Right lobe of liver (tissue), 6 donors: ENCODE measurements around the gene ZBTB2. TPM values are rescaled to one million over a fixed set of nuclear protein-coding genes. Genes with fewer than 3 reads are reported as not detected.

Experiments used
- ATAC-seq, 4 donors: fragments of 200-7000 bp; cut with Tn5 transposase; one replicate each; pipeline ENCODE4 v1.9.1; 2020; ENCODE audit warnings: mild to moderate bottlenecking in 4 of 4, moderate library complexity in 4 of 4
- DNase-seq, 3 donors: peaks; one replicate each; pipeline ENCODE4 v3.0.0-alpha.2; 2020
- H3K27ac ChIP-seq, 3 donors: fragments of 200-600 bp; one replicate each; pipeline ENCODE4 v1.8.0; 2022
- H3K27me3 ChIP-seq, 2 donors: fragments of 200-600 bp; one replicate each; pipeline ENCODE4 v1.8.0; 2022
- H3K36me3 ChIP-seq, 4 donors: fragments of 200-600 bp; sonication (generic) in 1 of 4; one replicate each; pipeline versions ENCODE4 v1.5.1 to v1.8.0; 2017 to 2022; ENCODE audit warnings: control low read depth in 1 of 4
- H3K4me1 ChIP-seq, 4 donors: fragments of 200-600 bp; sonication (generic) in 1 of 4; one replicate each; pipeline versions ENCODE4 v1.5.1 to v1.8.0; 2017 to 2022; ENCODE audit warnings: control low read depth in 1 of 4
- H3K4me3 ChIP-seq, 3 donors: fragments of 200-600 bp; one replicate each; pipeline ENCODE4 v1.8.0; 2022
- H3K9me3 ChIP-seq, 4 donors: fragments of 200-600 bp; sonication (generic) in 1 of 4; one replicate each; pipeline versions ENCODE4 v1.5.1 to v1.8.0; 2017 to 2022; ENCODE audit warnings: control low read depth in 1 of 4
- POLR2A ChIP-seq: fragments of 450-650 bp; IDR thresholded peaks from one replicate; pipeline ENCODE4 v1.6.1; 2017; ENCODE audit warnings: antibody characterized with exemption, mild to moderate bottlenecking
- WGBS: methylation state at CpG from one replicate; pipeline ENCODE4 v1.1.6; 2018; ENCODE audit warnings: low coverage, low lambda C conversion rate; ENCODE audit not compliant: insufficient coverage; ENCODE audit errors: missing lambda C conversion rate; 5-methylcytosine and 5-hydroxymethylcytosine counted together
- intact Hi-C, 2 donors: fragments of 100-400 bp; cut with DNase I; formaldehyde crosslinking; loops; one replicate each; pipeline versions ENCODE4 v1.11.2 to v1.14.1; 2022
- total RNA-seq, 6 experiments: library from RNA; depleted of rRNA in 2 of 6; stranded (reverse); fragments of >200 nt in 2 of 6; fragmentation: NEBNext Ultra II Directional in 3 of 6; extraction: Animal tissue kit (Norgen Biotek cat#: 25700) in 3 of 6; gene quantifications; one replicate each; pipeline versions ENCODE4 v1.1.0 to v1.2.4, GENCODE V29; 2016 to 2023
- TF ChIP-seq, protein P1 (sequence below), 4 donors: fragments of 200-600 bp in 3 of 4; fragments of 450-650 bp in 1 of 4; IDR thresholded peaks; one replicate each; pipeline versions ENCODE4 v1.5.1 to v1.8.0; 2016 to 2022; ENCODE audit warnings: antibody characterized with exemption in 4 of 4, mild to moderate bottlenecking in 2 of 4
- donor health status: DM: no; HTN: yes; CAD: no.
- donor health status: DM: no; HTN: no; CAD: no.
- donor health status: DM: no; HTN: no; CAD: no.
- donor health status: DM: no; HTN: yes; CAD: no.
- donor health status: DM: no; HTN: yes; CAD: no.

Gene ZBTB2
- total RNA-seq, 6 experiments from 2014 or later: 3.2 to 6.0 (median 4.5) TPM

DNA sequence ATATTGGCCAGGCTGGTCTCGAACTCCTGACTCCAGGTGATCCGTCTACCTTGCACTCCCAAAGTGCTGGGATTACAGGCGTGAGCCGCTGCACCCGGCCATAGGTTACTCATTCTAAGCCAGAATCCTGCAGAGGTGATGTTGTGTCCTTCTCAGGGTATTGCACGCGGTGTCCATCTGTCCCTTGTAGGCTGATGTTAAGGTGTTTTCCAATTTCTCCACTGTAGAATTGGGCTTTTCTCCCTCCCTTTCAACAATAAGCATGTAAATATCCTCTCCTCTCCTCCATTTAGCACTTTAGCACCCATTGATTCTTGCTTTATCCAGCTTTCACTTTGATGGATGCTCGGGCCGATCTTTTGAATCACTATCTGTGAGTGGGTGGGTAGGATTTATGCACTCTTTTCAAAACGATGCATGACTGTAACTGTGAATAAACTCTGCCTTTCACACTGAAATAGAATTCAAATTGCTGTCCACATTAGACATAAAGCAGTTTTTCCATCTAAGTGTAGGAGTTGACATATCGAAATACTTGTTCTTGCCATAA, 52.6 kb downstream of the ZBTB2 start:
- ATAC-seq: no peak
- Histone ChIP-seq H3K36me3 (no peaks in the 10 kb centered on the region), H3K9me3 (no peaks in the 10 kb centered on the region), H3K27me3 (no peaks in the 10 kb centered on the region), H3K27ac (no peak overlapping the region), H3K4me3 (no peak overlapping the region), H3K4me1 (no peaks in the 10 kb centered on the region)
- DNase-seq: no peak
- TF ChIP-seq POLR2A: no peak
- TF ChIP-seq, protein P1, sequence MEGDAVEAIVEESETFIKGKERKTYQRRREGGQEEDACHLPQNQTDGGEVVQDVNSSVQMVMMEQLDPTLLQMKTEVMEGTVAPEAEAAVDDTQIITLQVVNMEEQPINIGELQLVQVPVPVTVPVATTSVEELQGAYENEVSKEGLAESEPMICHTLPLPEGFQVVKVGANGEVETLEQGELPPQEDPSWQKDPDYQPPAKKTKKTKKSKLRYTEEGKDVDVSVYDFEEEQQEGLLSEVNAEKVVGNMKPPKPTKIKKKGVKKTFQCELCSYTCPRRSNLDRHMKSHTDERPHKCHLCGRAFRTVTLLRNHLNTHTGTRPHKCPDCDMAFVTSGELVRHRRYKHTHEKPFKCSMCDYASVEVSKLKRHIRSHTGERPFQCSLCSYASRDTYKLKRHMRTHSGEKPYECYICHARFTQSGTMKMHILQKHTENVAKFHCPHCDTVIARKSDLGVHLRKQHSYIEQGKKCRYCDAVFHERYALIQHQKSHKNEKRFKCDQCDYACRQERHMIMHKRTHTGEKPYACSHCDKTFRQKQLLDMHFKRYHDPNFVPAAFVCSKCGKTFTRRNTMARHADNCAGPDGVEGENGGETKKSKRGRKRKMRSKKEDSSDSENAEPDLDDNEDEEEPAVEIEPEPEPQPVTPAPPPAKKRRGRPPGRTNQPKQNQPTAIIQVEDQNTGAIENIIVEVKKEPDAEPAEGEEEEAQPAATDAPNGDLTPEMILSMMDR (IDR thresholded peaks at IDR 0.05): no peak
- intact Hi-C loops: loop anchor here (10.0 kb wide), 1 partner anchor 444 kb away; no protein-coding TSS in a partner anchor
- 76% methylated on average over 9 of the region's 11 CpGs for WGBS

DNA sequence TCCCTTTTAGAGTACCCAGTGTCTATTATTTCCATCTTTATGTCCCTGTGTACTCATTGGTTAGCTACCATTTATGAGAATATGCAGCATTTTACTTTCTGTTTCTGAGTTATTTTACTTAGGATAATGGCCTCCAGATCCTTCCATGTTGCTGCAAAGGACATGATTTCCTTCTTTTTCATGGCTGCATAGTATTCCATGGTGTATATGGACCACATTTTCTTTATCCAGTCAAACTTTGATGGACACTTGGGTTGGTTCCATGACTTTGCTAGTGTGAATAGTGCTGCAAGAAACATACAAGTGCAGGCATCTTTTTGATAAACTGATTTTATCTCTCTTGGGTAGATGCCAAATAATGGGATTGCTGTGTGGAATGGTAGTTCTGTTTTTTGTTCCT, 55.4 kb downstream of the ZBTB2 start:
- H3K4me3 ChIP-seq: no peak overlapping the region
- no peak for ATAC-seq
- H3K36me3 ChIP-seq: no peaks in the 10 kb centered on the region
- intact Hi-C loops: loop anchor here (10.0 kb wide), 1 partner anchor 441 kb away; no protein-coding TSS in a partner anchor
- no peaks in the 10 kb centered on the region for H3K4me1 ChIP-seq
- no peaks in the 10 kb centered on the region for H3K9me3 ChIP-seq
- TF ChIP-seq, protein P1 (IDR thresholded peaks at IDR 0.05): no peak
- no peak for TF ChIP-seq POLR2A
- DNase-seq: no peak
- H3K27ac ChIP-seq: no peak overlapping the region
- no peaks in the 10 kb centered on the region for H3K27me3 ChIP-seq

DNA sequence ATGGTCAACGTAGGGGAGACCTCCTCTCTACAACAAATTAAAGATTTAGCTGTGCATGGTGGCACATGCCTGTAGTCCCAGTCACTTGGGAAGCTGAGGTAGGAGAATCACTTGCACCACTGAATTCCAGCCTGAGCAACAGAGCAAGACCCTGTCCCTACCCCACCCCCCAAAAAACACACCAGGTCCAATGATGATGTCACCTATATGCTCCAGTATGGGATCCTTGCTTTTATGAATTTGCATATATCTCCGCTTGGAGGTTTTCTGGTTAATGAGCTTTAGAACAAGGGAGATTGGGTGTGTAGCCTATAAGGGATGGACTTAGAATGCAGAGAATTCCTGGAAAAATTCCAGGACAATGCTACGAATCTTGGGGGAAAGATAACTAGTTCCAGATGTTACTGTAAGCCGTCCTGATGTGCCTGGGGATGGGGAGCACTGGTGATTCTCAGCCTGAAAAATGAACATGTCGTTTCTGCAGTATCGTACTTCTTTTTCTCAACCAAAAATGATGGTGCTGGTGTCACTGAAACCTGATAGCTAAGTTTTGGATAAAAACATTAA, 61.1 kb downstream of the ZBTB2 start:
- ATAC-seq (no peak), DNase-seq (no peak)
- Histone ChIP-seq H3K4me1 (peaks cover 0 to 7% (median 2%) of the 10 kb centered on the region in 4 donors), H3K36me3 (no peaks in the 10 kb centered on the region), H3K27ac (no peak overlapping the region), H3K9me3 (no peaks in the 10 kb centered on the region), H3K4me3 (no peak overlapping the region), H3K27me3 (peaks cover 0 to 2% of the 10 kb centered on the region in 2 donors)
- intact Hi-C loops: loop anchor here (10.0 kb wide), 1 partner anchor 435 kb away; no protein-coding TSS in a partner anchor
- TF ChIP-seq POLR2A: no peak
- TF ChIP-seq, protein P1 (IDR thresholded peaks at IDR 0.05): no peak
- 60% methylated on average over 5 of the region's 6 CpGs for WGBS

DNA sequence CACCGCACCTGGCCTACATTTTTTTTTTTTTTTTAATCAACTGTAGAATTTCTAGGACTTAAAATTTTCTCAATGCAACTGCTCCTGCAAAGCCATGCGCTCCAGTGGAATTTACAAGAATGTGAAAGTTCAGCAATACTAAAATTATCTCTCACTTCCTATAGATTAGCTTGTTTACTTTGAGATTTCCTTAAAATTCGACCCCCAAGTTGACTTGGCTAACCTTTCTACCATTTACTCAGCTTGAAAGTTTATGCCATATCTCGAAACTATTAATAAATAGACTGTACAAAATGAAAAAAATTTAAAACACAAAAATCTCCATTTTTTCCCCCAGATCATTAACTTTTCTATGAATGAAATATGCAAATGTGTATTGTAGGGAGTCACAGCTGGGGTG, 64.3 kb downstream of the ZBTB2 start:
- peak overlapping the region in 2 of 3 donors; percentile 2 to 52 for H3K4me3 ChIP-seq

More for the DNA sequence above, 64.3 kb downstream of the ZBTB2 start:
- TF ChIP-seq POLR2A: no peak
- TF ChIP-seq, protein P1 (IDR thresholded peaks at IDR 0.05): no peak
- H3K27ac ChIP-seq: peak overlapping the region in 2 of 3 donors; percentile 44 to 65
- H3K4me1 ChIP-seq: peaks cover 0 to 21% (median 7%) of the 10 kb centered on the region in 4 donors
- DNase-seq (no peak), ATAC-seq (no peak)
- intact Hi-C loops: loop anchor here (5.0 to 10.0 kb wide), 2 partner anchors 312 to 315 kb away; no protein-coding TSS in a partner anchor
- no peaks in the 10 kb centered on the region for H3K36me3 ChIP-seq
- WGBS: 50% methylated on average over 4 of the region's 4 CpGs
- no peaks in the 10 kb centered on the region for H3K9me3 ChIP-seq
- peaks cover 0 to 8% of the 10 kb centered on the region in 2 donors for H3K27me3 ChIP-seq
